Activated CD4-positive, alpha-beta T cell treated with anti-CD3 and anti-CD28 coated beads, Interleukin-2, Interleukin-4, amounts not matched to agents 100 ng/mL and 50 ng/mL, durations not matched to agents 16 hours and 8 hours (primary cell): ENCODE results near the gene SCNN1G.
"Not testable (repeated sequence)": the region's sequence is repeated elsewhere in the genome, so short reads cannot be mapped to it uniquely, and the experiment has no call there.

Experiments used
- DNase-seq: peaks from one replicate; pipeline ENCODE4 v3.0.0-alpha.2; 2020; ENCODE audit warnings: low spot score

SCNN1G gene

GRCh38 chr16:23206986-23207385 lies 24.4 kb downstream of the SCNN1G start:
- DNase-seq: no peak

DNA sequence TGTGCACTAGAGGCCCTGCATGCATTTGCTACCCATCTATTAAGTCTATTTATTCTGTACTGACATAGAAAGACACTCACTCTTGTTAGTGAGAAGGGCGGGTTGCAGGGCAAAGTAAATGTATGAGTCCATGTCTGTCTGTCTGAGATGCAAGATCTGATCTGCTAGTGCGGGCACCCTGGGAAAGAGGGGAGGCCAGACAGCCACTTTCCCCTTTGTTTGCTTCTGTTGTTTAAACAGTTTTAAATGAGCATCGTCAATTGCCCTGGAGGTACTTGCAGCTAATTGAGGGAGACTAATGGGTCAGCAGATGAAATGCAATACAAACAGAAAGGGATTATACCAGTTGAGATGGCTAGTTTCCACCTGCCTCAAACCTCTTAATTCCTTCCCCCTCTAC lies 24.9 kb downstream of the SCNN1G start:
- DNase-seq: no peak

DNA sequence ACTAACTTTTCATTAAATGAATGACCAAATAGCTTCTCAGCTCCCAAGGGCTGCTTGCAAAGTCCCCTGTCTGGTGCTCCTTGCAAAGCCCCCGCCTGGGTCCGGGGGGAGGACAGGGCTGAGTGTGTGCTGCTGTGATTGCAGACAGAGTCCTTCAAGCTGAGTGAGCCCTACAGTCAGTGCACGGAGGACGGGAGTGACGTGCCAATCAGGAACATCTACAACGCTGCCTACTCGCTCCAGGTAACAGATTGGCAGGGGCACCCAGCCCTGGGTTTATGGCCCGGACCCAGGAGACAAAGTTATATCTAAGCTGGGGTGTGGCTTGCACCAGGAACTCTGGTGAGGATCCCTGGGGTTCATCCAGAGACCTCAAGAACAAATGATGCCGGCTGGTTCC lies 27.1 kb downstream of the SCNN1G start:
- DNase-seq: no peak

DNA sequence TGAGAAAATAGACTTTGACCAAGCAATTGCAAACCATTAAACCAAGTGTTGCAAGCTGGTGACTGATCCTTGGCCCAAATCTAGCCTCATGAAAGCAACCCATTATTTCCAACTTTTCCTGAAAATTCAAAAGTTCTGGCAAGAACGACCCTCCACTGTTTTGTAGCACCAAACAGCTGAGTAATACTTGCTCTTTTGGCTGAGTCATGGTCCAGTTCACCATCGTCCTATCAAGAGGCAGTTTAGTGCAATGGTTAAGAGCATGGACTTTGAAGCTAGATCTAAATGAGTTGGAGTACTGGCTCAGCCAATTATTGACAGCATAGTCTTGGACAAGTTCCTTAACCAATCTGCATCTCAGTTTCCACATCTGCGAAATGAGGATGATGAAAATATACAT lies 31.3 kb downstream of the SCNN1G start:
- no peak for DNase-seq

GRCh38 chr16:23214796-23215195 lies 32.3 kb downstream of the SCNN1G start:
- no peak for DNase-seq

GRCh38 chr16:23215435-23215834 lies 32.9 kb downstream of the SCNN1G start:
- DNase-seq: no peak

GRCh38 chr16:23216658-23217246 lies 34.2 kb downstream of the SCNN1G start:
- no peak for DNase-seq

DNA sequence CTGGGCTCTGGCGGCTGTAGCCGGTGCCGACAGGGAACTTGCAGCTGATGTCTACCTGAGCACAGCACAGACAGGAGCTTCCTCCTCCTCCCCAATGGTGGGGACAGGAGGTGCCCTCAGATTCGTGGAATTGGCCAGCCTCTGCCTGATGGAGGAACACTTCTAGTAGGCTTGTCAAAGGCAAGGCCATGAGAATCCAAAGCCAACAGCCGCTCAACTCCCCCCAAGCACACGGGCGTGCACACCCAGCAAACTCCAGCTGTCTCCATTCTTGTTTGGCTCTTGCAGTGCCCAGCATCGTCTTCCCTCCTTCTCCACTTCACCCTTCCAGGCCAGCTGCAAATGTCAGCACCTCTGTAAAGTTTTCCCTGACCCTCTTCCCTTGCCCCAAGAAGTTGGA lies 35.1 kb downstream of the SCNN1G start:
- no peak for DNase-seq

GRCh38 chr16:23222929-23223328 lies 40.4 kb downstream of the SCNN1G start:
- no peak for DNase-seq

- DNase-seq: no peak
These were observed 40.8 kb downstream of the SCNN1G start for GRCh38 chr16:23223368-23223767.

GRCh38 chr16:23225109-23225508 lies 42.6 kb downstream of the SCNN1G start:
- no peak for DNase-seq

GRCh38 chr16:23225634-23226033 lies 43.1 kb downstream of the SCNN1G start:
- no peak for DNase-seq

DNA sequence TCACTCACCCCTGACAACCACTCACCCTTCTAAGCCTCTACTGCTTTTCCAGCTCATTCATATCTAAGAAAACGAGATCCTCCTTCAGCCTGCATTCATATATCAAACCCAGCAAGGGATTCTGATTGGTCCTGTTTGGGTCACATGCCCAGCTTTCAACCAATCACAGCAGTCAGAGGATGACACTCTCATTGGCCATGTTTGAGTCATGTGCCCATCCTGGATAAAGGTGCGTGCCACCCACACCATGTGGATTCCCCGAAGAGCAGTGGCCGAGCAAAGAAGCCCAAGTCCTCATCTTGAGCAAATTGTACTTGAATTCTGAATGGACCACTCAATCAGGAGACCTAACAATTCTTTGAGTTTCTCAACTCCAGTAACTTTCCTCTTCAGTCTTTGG lies 45.0 kb downstream of the SCNN1G start:
- DNase-seq: no peak

DNA sequence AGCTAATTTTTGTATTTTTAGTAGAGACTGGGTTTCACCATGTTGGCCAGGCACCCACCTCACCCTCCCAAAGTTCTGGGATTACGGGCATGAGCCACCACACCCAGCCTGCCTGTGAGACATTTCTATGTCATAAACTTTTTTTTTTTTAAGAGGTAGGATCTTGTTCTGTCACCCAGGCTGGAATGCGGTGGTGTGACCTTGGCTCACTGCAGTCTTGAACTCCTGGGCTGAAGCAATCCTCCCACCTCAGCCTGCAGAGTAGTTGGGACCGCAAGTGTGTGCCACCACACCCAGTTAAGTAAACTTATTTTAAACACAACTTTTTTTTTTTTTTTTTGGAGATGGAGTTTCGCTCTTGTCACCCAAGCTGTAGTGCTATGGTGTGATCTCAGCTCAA lies 47.2 kb downstream of the SCNN1G start:
- no peak for DNase-seq

DNA sequence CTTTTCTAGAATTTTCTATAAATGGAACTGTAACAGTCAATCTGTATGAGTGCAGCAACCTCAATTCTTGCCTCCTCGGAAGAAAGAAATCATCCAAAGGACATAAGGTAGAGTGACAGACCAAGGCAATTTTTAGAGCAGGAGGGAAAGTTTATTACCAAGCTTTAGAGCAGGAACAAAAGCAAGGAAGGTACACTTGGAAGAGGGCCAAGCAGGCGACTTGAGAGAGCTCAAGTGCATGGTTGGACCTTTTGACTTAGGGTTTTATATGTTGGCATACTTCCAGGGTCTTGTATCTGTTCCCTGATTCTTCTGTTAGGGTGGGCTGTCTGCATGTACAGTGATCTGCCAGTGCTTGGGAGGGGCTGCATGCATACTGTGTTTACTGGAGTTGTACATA lies 50.3 kb downstream of the SCNN1G start:
- DNase-seq: no peak

DNA sequence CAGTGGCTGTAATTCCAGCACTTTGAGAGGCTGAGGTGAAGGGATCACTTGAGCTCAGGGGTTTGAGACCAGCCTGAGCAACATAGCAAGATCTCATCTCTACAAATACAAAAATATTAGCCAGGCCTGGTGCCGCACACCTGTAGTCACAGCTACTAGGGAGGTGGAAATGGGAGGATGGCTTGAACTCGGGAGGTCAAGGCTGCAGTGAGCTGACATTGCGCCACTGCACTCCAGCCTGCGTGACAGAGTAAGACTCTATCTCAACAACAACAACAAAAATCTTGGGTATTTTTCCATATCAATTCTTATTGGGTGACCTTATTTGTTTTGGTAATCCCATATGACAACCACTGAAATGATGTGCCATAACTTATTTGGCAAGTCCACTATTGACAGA lies 52.6 kb downstream of the SCNN1G start:
- DNase-seq: no peak

- DNase-seq: no peak
These were observed 54.4 kb downstream of the SCNN1G start for GRCh38 chr16:23236983-23237382.

DNA sequence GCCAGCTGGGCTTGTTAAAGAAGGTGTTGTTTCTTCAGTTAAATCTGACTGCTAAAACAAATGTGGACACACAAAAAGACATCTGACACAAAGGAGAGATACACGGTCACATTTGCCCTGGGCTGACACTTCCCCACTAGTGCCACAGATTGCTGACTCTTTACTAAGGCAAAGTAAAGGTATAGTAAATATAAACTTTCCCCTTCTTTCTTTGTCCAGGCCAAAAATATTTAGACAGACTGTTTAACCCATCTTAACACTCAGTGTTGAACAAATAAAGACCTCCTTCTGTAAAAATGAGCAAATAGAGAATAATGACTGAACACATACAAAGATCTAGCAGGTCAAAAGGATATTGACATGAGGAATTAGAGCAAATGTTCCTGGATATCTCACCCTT lies 58.4 kb downstream of the SCNN1G start:
- DNase-seq: no peak

GRCh38 chr16:23244122-23244521 lies 61.6 kb downstream of the SCNN1G start:
- DNase-seq: no peak

GRCh38 chr16:23245268-23245667 lies 62.7 kb downstream of the SCNN1G start:
- no peak for DNase-seq

DNA sequence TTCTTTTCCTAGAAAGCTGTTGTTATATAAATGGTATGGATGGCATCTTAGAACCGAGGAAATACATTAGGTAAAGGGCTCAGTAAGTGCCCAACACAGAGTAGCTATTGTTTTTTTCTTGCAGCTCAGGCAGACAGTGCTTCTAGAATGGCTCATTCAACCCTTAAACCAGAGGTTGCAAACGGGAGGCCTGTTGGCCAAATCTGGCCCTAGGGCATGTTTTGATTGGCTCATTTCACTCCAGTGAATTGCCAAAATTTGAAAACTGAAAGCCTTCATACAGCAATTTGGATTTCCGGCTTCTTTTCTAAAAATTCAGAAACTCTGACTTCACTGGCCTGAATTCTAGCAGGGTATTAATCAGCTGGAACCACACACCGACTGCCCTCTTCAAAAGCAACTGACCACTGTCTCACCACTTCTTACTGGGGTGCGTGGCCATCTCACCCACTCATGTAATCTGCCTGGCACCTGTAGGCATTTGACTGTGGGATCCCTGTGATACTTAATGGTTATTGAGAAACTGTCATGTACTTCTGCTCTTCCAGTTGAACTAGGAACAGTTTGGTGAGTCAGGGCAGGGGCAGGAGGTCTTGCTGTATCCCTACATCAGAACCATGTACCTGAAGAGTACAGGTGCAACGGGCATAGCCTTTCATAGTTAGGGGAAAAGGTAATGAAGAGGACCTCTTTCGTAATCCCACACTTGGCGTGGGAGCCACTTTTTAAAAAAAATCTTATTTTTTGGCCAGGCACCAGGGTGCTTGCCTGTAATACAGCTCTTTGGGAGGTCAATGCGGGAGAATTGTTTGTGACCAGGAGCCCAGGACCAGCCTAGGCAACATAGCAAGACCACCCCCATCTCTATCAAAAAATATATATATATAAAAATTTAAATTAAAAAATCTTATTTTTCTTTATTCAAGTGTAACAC lies 66.0 kb downstream of the SCNN1G start:
- DNase-seq: no peak

DNA sequence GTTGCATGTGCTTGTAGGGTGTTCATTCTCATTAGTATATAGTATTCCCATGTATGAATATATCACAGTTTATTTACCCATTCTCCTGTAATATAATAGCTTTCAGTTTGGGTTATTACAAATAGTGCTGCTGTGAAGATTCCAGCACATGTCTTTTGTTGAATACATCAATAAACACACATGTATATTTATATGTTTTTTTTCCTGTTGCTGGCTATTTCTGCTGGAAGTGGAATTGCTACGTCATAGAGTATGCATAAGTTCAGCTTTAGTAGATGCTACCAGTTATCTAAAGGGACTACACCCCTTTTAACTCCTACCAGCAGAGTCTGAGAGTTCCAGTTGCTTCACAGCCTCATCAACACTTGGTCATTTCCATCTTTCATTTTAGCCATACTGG lies 67.3 kb downstream of the SCNN1G start:
- DNase-seq: no peak

GRCh38 chr16:23252310-23252709 lies 69.8 kb downstream of the SCNN1G start:
- no peak for DNase-seq

- not testable (repeated sequence) for DNase-seq
These were observed 71.1 kb downstream of the SCNN1G start for GRCh38 chr16:23253650-23254049.
